Hindlimb muscle (tissue), 1 donor: Measurements from ENCODE around the gene PARVB. TPM values are rescaled to one million over a fixed set of nuclear protein-coding genes. Genes with fewer than 3 reads are reported as not detected.
"Not testable (repeated sequence)": the region's sequence is repeated elsewhere in the genome, so short reads cannot be mapped to it uniquely, and the experiment has no call there.

ENCODE experiments used
- DNase-seq: peaks from one replicate; pipeline ENCODE4 v3.0.0-alpha.2; 2013
- polyA plus RNA-seq: library from polyadenylated mRNA; unstranded; fragments of 120-200 nt; gene quantifications from one replicate; pipeline ENCODE4 v1.2.1, GENCODE V29; 2013; ENCODE audit not compliant: insufficient read length

The PARVB gene
- polyA plus RNA-seq, 1 donor = 52.7 TPM

DNA sequence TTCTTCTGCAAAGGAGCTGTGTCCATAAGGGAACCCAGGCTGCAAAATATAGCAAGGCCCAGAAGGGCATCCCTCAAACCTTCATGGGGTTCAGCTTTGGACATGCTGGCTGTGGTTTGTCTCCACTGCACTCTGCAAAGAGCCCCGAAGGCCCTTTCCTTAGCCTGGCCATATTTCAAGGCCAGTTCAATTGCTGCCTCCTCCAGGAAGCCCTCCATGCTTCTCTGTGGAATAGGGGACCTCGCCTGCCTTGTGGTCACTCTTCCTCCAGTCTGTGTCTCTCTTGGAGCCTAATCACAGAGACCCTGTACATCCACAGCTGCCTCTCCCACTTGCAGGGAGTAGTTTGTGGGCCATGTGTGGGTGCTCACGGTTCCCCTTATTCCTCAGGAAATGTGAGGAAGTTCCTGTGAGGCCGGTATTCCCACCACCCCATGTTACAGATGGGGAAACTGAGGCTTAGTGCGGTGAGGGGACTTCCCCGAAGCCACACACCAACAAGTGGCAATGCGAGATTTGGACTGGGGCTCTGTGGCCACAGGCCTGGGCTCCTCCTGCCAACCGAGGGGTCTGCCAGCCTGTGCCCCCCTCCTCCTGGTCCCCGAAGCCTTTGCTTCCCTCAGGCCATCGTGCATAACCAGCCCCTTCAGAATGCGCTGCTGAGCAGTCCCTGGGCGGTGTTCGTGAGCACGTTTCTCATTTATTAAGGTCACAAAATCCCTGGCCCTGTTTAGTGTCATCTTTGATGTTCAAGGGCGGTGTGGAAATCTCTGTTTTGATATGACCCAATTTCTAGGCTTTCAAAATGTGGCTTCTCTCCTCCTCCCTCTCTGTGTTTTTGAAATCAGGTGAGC, 65.8 kb downstream of the PARVB start:
- no peak for DNase-seq

DNA sequence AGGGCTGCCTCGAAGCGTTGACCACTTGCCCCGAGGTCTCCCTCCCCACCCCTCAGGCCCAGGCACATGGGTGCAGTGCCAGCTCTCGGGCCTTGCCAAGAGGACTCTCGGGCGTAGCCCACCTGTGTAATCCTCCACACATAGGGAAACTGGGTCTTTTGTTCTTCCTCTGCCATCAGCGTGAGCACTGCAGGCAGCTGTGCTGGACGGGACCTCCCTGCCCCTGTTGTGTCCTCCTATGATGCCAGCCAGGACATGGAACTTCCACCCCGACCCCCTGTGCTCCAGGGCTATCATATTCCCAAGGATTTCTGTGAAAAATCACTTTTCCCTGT, 66.4 kb downstream of the PARVB start:
- no peak for DNase-seq

DNA sequence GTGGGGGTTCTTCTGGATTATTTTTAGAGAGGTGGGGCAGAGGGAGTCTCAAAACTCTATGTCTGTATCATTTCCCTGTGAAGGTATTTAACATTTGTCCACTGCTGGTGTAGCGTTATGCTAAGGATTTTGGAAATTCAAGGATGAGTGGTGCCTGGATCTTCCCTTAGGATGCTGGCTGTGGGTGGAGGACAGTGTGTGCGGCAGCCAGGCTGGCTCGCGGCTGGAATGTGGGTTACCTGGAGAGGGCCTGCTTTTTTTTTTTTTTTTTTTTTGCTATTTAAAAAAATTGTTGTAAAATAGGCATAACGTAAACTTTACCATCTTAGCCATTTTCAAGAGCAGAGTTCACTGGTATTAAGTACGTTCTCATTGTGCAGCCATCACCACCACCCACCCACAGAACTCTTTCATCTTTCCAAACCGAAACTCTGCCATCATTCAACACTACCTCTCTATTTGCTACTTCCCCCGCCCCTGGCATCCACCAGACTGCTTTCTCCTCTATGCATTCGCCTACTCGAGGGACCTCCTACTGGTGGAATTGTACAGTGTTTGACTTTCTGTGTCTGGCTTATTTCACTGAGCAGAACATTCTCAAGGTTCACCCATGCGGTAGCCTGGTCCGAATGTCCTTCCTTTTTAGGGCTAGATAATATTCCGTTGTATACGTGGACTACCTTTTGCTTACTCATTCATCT, 67.1 kb downstream of the PARVB start:
- DNase-seq = no peak

DNA sequence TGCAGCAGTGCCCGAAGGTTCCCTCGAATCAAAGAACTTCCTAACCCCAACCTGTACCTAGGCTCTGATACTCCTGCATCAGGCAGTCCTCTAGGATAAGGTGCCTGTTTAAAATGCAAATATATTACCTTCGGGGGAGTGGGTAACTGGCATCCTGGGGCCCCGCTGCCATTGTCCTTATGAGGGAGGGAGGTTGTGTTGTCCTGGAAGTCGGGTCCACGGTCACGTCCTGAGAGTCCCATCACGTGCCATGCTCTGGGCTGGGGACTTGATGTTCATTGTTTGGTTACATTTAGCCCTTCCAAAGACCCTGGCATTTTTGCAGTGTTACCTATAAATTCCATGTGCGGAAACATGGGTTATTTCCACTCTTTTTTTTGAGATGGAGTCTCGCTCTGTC, 67.6 kb downstream of the PARVB start:
- no peak for DNase-seq

DNA sequence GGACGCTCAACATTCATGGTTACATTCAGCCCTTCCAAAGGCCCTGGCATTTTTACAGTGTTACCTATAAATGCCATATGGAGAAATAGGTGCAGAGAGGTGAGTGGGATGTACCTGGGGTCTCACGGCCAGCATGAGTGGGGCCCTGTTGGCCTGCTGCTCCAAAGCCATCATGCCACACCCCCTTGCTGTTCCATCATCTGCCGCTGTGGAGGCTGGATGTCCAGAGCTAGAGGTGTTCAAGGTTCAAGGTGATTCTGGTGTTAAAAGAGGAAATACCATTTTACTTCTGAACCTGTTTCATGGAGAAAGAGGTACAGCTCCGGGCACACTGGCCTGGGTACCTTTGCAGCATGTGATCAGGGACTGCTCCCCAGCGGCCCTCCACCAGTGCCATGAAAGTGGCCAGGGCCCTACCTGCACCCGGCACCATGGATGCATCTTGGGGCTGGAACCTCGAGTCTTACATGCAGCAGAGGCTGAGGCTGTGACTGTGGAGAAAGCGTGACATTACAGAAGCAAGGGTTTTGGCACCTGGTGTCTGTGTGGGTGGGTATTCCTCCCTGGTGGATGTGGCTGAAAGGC, 68.6 kb downstream of the PARVB start:
- no peak for DNase-seq

DNA sequence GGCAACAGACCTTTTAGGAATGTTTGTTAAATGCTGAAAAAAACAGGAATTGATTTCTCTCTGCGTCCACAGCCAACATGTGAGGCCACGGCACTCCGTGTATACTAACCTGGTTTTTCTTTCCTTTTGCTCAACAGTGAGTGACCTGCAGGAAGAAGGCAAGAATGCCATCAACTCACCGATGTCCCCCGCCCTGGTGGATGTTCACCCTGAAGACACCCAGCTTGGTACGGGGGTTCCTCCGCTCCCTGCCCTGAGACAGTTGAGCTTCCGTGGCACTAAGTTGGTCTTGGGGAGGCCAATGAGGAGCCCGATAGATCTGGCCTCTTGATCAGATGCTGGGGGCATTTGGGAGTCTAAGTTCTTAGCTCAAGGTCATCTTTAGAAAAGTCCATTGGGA, 69.7 kb downstream of the PARVB start:
- no peak for DNase-seq

DNA sequence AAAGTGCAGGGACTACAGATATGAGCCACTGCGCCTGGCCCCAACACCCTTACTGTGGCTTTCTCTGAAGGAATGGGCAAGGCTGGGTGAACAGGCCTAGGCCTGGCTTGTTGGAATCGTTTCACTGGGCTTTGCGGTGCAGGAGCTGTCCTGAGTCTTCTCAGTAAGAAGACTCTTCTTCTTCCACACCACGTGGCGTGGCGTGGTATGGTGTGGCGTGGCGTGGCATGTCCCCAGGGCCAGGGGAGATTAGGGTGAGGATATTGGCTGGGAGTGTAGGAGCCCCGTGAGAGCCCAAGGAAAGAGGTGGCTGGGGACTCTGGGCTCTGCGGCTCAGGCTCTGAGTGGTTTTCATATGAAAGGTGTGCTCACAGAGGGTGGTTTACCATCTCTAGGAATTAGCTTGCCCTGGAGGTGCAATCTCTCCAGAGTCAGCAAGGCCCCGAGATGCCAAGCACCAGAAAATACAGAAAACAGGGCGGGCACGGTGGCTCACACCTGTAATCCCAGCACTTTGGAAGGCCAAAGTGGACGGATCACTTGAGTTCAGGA, 70.7 kb downstream of the PARVB start:
- no peak for DNase-seq

DNA sequence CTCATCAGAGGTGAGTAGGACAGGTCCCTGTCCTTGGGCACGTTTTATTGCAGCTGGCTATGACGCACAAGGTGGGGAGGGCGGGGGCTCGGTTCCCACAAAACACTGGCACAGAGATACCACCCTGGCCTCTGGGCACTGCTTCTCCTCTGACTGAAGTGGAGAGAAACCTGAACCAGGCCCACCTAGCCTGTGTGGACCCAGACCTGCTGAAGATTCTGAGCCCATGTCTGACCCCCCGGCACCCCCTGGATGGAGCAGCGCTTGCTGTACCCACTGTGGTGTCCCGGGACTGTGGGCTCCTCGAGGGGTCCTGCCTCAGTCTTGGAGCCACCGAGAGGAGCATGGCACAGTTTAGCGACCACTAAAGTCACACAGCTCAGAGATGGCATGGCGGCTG, 72.6 kb downstream of the PARVB start:
- DNase-seq = no peak

DNA sequence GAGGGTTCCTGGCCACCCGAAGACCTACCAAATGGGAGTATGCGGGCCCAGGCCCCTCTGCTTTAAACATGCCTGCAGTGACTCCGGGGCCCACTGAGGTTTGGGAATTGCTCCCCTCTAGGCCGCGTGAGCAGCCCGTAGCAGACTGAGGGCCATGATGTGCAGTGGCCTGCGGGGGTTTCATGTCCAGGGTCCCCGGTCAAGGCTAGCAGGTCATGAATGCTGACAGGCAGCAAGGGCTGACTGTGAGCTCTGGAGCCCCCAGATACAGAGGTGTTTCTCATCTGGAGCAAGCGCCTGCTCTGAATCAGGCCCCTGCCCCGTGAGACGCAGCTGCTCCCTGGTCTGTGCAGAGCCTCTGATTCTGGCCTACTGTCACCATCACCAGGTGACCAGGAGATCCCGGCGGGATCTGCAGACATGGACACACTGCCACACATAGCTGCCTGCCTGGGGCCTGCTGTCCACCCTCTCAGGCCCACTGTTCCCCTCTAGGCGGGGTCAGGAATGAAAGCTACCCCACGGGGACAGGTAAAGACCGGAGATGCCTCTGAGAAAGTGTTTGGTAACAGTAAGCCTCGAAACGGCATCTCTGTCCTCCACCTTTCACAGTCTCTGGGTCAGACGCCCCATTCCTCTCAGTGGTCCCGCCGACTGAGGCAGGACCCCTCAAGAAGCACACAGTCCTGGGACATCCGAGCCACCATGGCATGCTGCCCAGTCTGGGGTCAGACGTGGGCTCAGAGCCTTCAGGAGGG, 73.3 kb downstream of the PARVB start:
- DNase-seq = no peak

DNA sequence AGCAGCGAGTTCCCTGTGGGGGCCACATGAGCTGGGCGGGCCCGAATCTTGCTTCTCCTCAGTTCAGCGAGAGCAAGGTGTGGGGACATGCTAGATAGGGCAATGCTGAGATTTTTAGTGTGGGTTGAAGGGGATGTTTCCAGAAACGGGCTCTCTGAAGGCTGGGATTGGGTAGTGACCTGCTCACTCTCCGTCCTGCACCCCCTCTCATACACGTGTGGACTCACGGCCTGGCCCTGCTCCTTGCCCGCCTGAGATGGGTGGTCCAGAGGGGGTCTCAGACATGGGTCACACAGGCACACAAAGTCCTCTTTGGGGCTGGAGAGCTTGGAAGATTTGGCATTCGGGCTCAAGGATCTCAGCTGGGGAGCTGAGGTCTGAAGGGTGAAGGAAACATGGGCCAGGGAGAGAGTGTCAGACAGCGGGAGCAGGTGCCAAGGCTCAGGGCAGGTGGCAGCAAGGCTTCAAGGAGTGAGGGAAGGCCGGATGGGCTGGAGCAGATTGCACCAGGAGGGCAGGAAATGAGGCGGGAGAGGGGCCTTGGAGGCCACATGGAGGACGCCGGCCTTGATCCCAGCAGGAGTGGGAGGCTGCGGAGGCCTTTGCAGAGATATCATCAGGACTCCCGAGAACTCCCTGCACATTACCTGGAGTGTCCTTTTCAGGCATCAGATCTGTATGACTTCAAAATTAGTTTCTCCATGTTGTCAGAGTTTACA, 74.1 kb downstream of the PARVB start:
- DNase-seq = no peak

DNA sequence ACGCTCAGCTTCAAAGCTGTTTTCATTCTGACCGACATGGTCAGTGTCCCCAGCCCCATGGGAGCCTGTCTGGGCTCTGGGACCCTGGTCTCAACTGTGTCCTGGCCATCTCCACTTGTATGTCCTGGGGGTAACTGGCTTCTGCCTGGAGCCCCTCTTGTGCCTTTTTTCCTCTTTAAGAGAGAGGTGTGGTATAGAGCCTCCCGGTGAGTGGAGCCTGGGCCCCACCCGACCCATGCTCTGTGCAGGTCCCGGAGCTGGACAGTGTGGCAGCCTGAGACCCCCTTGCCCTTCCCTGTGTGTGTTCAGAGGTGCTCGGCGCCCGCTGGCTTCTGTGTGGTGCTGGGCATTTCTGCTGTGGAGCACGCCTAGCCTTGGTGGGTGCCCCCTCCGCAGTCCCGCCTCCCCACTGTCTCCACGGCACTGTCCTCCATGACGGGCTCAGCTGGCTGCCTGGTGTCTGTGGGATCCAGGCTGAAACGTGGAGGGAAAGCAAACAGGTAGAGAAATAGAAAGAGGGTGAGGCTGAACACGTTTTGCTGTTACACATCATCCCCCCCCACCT, 74.9 kb downstream of the PARVB start:
- DNase-seq = no peak

DNA sequence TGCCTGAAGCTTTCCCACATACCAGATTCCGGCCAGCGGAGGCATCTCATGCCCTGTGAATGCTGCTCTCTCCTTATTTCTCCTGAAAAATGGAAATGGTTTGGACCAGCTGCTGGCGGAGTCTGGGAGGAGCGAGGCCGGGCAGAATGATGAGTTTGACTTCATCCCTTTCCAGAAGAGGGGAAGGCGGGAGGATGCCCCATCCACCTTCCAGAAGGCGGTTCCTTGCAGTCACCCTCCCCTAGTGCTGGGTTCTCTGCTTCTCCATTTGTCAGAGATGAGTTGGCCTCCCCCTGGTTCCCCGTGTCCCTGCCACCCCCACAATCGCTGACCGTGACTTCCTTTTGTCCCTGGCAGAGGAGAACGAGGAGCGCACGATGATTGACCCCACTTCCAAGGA, 75.6 kb downstream of the PARVB start:
- DNase-seq = no peak

DNA sequence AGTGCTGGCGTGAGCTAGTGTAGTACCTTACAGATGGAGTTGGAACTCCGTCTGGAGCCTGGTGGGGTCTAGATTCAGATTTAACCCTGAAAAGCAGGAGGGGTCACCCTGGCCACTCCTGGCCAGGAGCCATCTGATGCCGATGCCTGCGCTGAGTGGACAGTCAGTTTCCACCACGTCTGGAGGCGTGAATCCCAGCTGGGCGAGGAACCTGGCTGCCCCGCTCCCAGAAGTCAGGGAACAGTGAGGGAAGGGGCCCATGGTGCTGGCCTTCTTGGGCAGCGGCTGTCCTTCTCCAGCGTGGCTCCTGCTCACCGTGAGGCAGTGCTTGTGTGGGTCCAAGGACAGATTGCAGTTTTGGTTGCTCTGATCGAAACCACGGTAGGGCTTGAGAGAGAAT, 76.3 kb downstream of the PARVB start:
- DNase-seq = no peak

DNA sequence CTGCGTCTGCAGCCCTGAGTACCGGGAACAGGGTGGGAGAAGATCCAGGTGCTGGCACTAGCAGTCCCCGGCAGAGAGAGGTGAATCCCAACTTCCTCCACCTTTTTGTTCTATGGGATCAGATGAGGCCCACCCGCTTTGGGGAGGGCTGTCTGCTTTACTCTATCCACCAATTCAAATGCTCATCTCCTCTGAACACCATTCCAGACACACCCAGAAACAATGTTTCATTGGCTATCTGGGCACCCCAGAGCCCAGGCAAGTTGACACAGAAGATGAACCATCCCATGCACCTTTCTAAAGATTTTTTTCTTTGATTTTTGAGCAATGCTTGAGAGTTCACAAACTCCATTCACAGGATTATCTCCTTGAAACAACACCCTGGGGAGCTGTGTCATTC, 78.0 kb downstream of the PARVB start:
- DNase-seq = no peak

DNA sequence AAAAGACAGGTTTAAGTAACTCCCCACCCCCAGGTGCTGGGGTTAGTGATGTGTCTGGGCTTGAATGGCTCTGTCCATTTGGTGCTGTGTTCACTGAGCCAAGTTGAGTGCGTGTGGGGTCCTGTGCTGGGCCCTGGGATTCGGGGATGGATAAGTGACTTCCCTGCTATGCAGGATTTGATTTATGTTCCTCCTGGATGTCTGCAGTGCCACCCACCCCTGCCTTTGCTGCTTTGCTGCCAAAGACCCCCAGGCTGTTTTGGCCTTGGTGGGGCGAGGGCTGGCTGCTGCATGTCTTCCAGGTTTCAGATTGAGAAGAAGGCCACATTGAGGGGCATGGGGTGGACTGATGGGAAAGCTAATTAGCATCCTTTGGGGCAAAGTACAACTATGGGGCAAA, 78.8 kb downstream of the PARVB start:
- DNase-seq = no peak

DNA sequence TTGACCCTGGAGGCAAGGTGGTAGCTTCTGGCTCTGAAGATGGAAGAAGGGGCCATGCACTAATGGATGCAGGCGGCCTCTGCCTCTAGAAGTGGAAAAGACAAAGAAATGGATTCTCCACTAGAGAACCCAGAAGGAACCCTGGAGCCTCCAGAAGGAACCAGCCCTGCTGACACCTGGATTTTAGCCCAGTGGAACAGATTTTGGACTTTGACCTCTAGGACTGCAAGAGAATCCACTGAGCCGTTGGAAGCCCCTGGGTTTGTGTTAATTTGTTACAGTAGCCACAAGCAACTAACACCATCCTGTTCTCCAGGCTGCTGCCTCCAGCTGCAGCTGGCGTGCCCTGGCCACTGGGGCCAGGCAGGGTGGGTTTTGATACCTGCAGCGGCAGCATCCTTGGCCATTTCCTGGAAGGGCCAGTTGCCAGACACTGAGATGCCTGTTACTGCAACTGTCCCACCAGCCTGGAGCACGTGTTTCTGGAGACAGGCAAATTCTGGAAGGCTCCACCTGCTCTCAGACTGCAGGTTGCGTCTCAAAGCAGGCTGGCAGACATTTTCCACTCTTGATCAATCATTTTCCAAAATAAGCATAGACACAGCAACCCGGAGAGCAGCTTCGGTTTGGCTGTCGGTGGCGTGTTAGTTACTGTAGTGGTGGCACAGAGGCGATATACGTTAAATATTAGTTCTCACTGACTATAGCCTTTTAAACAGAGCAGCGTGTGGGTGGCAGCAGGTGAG, 79.8 kb downstream of the PARVB start:
- no peak for DNase-seq

DNA sequence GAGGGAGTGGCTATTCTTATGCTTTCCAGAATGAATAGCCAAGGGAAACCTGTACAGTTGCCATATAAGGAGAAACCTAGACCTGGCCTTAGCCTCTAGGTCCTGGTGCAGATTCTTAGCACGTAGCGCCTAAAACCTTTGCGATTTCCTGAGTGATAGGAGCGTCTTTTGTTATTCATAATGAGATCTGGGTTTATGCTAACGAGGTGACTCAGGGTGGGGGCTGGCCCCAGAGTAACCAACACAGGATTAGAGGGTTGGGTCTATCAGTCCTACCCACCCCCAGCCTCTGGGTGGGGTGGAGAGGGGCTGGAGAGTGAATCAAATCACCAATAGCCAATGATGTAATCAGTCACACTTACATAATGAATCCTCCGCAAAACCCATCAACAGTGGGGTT, 83.2 kb downstream of the PARVB start:
- DNase-seq = no peak

DNA sequence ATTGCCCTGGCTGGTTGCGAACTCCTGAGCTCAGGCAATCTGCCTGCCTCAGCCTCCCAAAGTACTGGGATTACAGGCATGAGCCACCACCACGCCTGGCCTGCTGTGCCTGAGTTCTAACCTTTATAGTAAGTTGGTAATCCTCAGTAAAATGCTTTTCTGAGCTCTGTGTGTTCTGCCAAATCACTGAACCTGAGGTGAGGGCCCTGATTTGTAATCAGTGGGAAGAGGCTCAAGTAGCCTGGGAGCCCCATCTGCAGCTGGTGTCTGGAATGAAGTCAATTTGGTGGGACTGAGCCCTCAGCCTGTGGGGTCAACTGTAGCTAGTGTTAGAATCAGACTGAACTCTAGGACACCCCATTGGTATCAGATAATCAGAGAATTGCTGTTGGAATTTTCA, 84.0 kb downstream of the PARVB start:
- no peak for DNase-seq

DNA sequence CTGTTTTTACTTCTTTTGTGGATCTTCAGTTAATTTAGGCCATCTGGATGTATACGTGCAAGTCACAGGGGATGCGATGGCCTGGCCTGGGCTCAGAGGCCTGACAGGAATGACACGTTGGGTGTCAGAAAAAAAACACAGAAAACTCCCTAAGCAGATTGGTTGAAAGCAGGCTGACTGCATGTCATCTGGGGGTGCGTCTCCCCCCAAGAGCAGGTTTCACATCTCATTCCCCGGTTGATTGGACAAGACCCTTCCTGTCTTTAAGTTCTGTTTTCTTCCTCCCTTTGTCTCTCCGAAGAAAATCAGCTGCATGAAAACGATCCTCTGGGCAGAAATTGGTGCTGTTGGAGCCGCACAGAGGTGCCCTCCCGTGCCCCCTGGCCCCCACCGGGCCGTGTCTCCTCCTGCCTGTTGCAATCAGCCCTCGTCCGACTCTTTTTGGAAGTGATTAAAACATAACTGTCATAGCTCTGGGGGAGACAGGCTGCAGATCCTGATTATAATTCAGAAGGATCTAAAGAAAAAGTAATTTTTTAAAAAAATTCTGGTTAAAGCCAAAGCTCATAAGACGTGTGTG, 84.8 kb downstream of the PARVB start:
- DNase-seq = peak; percentile 38

DNA sequence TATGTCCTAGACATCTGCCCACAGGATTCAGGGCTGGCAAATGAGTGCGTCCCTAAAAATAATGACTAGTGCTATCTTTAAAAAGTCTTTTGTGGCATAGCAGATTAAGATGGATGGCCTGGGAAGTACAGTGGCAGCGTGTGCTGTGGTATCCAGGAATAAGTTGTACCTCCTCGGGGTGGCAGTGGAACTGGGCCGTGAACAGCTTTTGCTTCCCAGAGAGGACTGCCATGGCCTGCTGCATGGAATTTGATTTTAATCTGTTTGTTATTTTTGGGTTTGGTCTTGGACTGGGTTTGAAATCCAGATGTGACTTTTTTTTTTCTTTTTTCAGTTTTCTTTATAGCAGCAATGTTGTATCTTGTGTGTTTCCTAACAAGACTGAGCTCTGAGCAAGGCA, 85.3 kb downstream of the PARVB start:
- no peak for DNase-seq

DNA sequence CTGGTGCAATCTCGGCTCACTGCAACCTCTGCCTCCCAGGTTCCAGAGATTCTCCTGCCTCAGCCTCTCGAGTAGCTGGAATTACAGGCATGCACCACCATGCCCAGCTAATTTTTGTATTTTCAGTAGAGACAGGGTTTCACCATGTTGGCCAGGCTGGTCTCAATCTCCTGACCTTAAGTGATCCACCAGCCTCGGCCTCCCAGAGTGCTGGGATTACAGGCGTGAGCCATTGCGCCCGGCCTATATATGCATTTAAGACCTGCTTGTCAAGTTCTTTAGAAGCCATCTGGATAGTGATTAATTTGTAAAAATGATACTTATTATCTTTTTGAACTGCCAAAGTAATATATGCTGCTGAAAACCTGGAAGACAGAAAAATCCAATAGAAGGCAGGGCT, 86.6 kb downstream of the PARVB start:
- not testable (repeated sequence) for DNase-seq
